ENCODE measurements around the gene JCAD.
A peak's percentile ranks its signal among the peaks of the same experiment; 100 is the strongest.
"Not testable (repeated sequence)": the region's sequence is repeated elsewhere in the genome, so short reads cannot be mapped to it uniquely, and the experiment has no call there.

The JCAD gene

GRCh38 chr10:30018496-30018895, 40.9 kb downstream of the JCAD start:
- DNase-seq = no peak

- no peak for DNase-seq
Observed at GRCh38 chr10:30017966-30018365, 41.4 kb downstream of the JCAD start.

GRCh38 chr10:30017556-30017955, 41.8 kb downstream of the JCAD start:
- DNase-seq = no peak

GRCh38 chr10:30014511-30014910, 44.9 kb downstream of the JCAD start:
- no peak for DNase-seq

- DNase-seq = no peak
Observed at GRCh38 chr10:30013757-30014156, 45.6 kb downstream of the JCAD start.

GRCh38 chr10:30011956-30012647, 47.3 kb downstream of the JCAD start:
- no peak for DNase-seq

- DNase-seq = no peak
Observed at GRCh38 chr10:30011396-30011795, 48.0 kb downstream of the JCAD start.

- no peak for DNase-seq
Observed at GRCh38 chr10:30007406-30007805, 52.0 kb downstream of the JCAD start.

GRCh38 chr10:30006410-30006809, 53.0 kb downstream of the JCAD start:
- no peak for DNase-seq

- DNase-seq = not testable (repeated sequence)
Observed at GRCh38 chr10:30005116-30005515, 54.3 kb downstream of the JCAD start.

- peak; percentile 28 for DNase-seq
Observed at GRCh38 chr10:30002426-30003266, 56.7 kb downstream of the JCAD start.

- no peak for DNase-seq
Observed at GRCh38 chr10:30000802-30001571, 58.4 kb downstream of the JCAD start.

GRCh38 chr10:29998142-29998808, 61.1 kb downstream of the JCAD start:
- peak; percentile 23 for DNase-seq

- no peak for DNase-seq
Observed at GRCh38 chr10:29994811-29995210, 64.6 kb downstream of the JCAD start.

- DNase-seq = no peak
Observed at GRCh38 chr10:29993319-29993915, 66.0 kb downstream of the JCAD start.

- DNase-seq = no peak
Observed at GRCh38 chr10:29992914-29993313, 66.5 kb downstream of the JCAD start.

GRCh38 chr10:29991382-29991781, 68.0 kb downstream of the JCAD start:
- DNase-seq = no peak

- DNase-seq = no peak
Observed at GRCh38 chr10:29987471-29987870, 71.9 kb downstream of the JCAD start.

GRCh38 chr10:29982997-29983648, 76.3 kb downstream of the JCAD start:
- no peak for DNase-seq

- DNase-seq = no peak
Observed at GRCh38 chr10:29981510-29981909, 77.9 kb downstream of the JCAD start.

GRCh38 chr10:29980084-29980483, 79.3 kb downstream of the JCAD start:
- DNase-seq = no peak

- not testable (repeated sequence) for DNase-seq
Observed at GRCh38 chr10:29979421-29979779, 80.0 kb downstream of the JCAD start.
